UCSD-AML1 (cell line): ENCODE data around the gene SENP6.
"Not testable (repeated sequence)": the region's sequence is repeated elsewhere in the genome, so short reads cannot be mapped to it uniquely, and the experiment has no call there.

Experiments
- DNase-seq: peaks from one replicate; lab custom pipeline; 2025; ENCODE audit not compliant: unreplicated experiment; lab: John Stamatoyannopoulos, UW

The SENP6 gene

DNA sequence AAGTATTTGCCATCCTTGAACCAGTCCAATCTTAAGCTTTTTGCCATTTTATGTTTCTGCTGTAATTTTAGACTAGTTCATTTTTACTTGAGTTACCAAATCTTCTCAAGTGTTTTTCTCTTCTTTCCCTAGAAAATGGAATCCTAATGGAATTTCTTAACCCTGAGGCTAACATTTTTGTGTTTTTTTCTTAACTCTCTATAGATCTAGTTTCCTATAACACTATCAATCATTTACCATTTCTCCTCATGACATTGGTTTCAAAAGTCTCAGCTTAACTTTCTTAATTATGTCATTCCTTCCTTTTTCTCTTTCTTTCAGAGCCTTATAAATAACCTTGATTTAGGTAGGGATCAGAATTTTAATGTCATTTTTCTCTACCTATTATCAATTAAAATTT, 54.8 kb downstream of the SENP6 start:
- no peak for DNase-seq

DNA sequence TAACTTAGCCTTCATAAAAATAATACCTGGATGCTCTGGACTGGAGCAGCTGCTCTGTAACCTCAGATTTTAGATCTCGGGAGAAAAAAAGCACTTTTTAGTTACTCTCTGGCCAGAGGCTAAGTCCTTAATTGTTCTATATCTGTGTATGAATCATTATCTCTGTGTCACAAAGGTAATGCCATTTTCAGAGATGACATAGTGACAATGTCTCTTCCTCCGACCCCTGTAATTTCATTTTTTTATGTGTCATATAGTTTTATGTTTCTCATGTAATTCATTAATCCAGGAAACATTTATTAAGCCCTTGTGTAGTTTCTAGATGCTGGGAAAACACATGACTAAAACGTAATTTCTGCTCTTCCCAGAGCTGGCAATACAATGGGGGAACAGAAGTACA, 55.6 kb downstream of the SENP6 start:
- no peak for DNase-seq

DNA sequence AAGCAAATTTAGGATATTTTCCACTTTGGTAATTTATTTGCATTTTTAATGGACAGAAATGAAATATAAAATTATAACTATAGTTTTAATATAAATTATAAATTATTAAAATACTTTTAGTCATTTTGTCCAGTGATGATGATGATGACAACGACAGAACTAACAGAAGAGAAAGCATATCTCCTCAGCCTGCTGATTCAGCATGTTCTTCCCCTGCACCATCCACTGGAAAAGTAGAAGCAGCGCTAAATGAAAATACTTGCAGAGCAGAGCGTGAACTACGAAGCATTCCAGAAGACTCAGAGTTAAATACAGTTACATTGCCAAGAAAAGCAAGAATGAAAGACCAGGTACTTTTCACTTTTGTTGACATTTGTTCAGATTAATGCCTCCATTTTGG, 64.9 kb downstream of the SENP6 start:
- DNase-seq, result no peak

DNA sequence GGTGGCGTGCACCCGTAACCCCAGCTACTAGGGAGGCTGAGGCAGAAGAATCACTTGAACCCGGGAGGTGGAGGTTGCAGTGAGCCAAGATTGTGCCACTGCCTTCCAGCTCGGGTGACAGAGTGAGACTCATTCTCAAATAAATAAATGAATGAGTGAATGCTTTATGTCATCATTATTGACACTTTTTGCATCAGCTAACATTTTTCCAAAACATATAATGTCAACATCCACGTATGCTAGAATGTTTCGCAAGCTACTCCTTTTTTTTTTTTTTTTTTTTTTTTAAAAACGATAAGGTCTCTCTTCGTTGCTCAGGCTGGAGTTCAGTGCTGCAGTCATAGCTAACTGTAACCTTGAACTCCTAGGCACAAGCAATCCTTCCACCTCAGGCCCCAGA, 72.2 kb downstream of the SENP6 start:
- no peak for DNase-seq

DNA sequence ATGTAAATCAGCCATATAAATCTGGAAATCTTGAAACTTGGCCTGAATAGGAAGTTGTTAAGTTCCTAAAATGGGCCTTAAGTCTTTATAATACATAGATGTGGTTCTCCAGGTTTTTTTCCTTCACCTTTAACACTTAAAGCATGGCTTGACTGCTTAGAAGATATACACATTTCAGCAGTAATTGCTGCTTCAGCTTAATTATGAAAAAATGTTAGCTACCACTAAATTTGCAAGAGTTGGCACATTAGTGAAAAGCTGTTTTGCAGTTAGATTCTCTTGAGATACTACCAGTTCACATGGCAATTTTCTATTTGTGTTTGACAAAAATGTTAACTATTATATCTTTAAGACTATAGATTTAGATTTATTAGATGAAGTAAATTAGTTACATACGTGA, 74.7 kb downstream of the SENP6 start:
- no peak for DNase-seq

DNA sequence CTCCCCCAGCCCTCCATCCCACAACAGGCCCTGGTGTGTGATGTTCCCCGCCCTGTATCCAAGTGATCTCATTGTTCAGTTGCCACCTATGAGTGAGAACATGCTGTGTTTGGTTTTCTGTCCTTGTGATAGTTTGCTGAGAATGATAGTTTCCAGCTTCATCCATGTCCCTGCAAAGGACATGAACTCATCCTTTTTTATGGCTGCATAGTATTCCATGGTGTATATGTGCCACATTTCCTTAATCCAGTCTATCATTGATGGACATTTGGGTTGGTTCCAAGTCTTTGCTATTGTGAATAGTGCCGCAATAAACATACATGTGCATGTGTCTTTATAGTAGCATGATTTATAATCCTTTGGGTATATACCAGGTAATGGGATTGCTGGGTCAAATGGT, 80.9 kb downstream of the SENP6 start:
- not testable (repeated sequence) for DNase-seq

DNA sequence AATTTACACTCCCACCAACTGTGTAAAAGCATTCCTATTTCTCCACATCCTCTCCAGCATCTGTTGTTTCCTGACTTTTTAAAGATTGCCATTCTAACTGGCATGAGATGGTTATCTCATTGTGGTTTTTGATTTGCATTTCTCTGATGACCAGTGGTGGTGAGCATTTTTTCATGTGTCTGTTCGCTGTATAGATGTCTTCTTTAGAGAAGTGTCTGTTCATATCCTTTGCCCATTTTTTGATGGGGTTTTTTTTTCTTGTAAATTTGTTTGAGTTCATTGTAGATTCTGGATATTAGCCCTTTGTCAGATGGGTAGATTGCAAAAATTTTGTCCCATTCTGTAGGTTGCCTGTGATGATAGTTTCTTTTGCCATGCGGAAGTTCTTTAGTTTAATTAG, 81.3 kb downstream of the SENP6 start:
- not testable (repeated sequence) for DNase-seq

DNA sequence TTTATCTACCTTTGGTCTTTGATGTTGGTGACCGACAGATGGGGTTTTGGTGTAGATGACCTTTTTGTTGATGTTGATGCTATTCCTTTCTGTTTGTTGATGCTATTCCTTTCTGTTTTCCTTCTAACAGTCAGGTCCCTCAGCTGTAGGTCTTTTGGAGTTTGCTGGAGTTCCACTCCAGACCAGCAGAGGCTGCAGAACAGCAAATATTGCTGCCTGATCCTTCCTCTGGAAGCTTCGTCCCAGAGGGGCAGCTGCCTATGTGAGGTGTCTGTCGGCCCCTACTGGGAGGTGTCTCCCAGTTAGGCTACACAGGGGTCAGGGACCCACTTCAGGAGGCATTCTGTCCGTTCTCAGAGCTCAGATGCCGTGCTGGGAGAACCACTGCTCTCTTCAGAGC, 85.9 kb downstream of the SENP6 start:
- not testable (repeated sequence) for DNase-seq

DNA sequence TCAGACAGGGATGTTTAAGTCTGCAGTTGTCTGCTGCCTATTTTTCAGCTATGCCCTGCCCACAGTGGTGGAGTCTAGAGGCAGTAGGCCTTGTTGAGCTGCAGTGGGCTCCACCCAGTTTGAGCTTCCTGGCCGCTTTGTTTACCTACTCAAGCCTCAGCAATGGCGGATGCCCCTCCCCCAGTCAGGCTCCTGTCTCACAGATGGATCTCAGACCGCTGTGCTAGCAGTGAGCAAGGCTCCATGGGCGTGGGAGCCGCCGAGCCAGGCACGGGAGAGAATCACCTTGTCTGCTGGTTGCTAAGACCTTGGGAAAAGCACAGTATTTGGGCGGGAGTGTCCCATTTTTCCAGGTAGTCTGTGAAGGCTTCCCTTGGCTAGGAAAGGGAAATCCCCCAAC, 86.3 kb downstream of the SENP6 start:
- DNase-seq, result not testable (repeated sequence)

DNA sequence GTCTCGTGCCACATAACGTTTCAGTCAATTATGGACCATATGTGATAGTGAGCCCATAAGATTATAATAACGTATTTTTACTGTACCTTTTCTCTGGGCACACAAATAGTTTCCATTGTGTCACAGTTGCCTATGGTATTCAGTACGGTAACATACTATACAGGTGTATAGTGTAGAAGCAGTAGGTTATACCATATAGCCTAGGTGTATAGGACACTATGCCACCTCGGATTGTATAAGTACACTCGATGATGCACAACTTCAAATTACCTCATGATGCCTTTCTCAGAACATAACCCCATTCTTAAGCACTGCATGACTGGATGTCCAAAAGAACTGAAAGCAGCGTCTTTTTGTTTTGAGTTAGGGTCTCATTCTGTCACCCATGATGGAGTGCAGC, 87.9 kb downstream of the SENP6 start:
- no peak for DNase-seq

DNA sequence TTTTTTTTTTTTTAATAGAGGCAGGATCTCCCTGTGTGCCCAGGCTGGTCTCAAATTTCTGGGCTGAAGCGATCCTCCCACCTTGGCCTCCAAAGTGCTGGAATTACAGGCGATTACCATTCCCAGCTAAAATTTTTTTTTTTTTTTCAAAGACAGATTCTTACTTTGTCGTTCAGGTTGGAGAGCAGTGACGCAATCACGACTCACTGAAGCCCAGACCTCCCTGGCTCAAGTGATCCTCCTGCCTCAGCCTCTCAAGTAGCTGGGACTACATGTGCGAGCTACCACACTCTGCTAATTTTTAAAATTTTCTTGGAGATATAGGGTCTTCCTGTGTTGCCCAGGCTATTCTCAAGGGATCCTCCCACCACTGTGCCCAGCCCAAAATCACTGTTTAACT, 89.3 kb downstream of the SENP6 start:
- no peak for DNase-seq

DNA sequence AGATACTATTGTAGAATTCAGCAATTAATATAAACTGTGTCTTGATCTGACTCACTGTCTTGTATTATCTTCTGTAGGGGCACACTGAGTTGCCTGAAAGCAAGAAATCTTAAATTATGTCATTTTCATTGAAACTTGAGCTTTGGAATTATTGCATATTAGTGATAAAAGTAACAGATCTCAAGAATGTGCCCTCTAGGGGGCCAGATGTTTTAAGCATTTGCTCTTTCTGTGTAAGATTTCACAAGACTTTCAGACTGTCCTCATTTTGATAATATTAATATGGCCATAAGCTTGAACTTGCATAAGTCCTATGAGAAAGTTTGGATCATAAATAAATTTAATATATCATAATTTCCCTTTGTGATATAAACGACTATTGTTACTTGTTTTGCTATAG, 91.9 kb downstream of the SENP6 start:
- no peak for DNase-seq

DNA sequence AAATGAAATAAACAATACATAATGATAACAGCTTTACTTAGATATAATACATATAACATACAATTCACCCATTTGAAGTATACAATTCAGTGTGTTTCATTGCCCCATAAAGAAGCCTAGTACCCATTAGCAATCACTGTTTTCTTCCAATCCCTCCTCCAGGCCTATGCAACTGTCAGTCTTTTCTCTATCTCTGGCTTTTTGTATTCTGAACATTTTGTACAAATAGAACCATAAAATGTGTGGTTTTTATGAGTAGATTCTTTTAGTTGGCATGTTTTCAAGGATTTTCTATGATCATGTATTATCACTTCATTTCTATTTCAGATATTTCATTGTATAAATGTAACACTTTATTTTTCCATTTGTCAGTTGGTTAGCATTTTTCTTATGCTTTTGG, 92.7 kb downstream of the SENP6 start:
- no peak for DNase-seq

DNA sequence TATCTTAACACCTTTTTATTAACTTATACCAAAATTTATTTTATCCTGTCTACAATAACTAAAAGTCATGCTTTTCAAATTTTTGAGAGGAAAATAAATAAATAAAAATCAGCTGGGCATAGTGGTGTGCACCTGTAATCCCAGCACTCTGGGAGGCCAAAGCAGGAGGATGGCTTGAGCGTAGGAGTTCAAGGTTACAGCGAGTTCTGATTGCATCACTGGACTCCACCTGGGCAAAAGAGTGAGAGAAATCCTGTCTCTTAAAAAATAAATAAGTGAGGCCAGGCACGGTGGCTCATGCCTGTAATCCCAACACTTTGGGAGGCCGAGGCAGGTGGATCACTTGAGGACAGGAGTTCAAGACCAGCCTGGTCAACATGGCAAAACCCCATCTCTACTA, 106.7 kb downstream of the SENP6 start:
- DNase-seq, result not testable (repeated sequence)

DNA sequence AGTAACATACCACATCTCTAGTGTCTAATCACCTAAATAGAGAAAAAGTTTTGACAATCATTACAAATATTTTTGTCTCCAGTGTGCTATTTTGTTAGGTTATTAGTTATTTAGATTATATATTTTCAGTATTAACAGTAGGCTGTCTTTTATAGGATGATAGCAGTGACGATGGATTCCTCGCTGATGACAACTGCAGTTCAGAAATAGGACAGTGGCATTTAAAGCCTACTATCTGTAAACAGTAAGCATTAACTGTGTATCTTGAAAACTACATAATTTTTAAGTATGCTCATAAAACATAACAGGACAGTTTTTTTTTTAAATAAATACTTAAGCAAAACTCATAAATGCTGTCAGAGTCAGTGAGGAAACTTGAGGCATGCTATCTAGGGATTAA, 109.5 kb downstream of the SENP6 start:
- no peak for DNase-seq

DNA sequence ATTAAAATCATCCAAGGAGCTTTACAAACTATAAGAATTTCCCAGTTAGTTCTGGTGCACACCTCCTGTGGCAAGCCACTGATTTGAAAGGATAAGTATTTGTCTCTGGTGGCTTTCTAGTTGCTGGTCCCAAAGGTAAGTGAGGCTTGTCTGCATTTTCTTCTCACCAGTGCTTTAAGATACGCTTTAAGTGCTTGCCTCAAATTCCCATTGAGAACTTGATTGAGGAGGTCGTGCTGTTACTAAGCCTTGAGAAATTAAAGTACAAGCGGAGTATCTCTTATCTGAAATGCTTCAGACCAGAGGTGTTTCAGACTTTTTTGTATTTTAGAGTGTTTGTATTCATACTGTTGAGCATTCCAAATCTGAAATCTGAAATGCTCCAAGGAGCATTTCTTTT, 117.5 kb downstream of the SENP6 start:
- no peak for DNase-seq

DNA sequence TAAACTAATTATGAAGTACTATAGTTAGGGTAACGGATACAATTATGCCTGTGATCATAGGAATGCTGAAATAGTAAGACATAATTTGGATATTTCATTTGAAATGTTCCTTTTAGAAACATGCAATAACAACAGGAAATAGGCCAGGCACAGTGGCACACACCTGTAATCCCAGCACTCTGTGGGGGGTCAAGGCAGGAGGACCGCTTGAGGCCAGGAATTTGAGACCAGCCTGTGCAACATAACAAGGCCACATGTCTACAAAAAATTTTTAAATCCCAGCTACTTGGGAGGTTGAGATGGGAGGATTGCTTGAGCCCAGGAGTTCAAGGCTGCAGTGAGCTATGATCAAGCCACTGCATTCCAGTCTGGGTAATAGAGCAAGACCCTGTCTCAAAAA, 121.7 kb downstream of the SENP6 start:
- DNase-seq, result no peak

DNA sequence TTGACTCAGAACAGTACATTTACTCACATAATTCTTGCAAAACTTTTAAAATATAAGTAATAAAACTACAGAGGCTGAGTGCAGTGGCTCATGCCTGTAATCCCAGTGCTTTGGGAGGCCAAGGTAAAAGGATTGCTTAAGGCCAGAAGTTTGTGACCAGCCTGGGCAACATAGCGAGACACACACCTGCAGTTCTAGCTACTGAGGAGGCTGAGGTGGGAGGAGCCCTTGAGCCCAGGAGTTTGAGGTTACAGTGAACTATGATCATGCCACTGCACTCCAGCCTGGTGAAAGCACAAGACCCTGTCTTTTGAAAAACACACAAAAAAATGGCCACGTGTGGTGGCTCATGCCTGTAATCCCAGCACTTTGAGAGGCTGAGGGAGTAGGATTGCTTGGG, 125.5 kb downstream of the SENP6 start:
- DNase-seq, result no peak

DNA sequence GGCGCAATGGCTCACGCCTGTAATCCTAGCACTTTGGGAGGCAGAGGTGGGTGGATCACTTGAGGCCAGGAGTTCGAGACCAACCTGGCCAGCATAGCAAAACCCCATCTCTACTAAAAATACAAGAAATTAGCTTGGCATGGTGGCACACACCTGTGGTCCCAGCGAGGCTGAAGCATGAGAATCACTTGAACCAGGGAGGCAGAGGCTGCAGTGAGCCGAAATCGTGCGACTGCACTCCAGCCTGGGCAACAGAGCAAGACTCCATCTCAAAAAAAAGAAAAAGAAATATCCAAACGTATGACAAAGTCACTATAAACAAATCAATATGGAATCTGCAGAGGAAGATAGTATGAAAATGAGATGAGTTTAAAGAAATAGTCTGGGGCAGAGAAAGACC, 129.3 kb downstream of the SENP6 start:
- not testable (repeated sequence) for DNase-seq

DNA sequence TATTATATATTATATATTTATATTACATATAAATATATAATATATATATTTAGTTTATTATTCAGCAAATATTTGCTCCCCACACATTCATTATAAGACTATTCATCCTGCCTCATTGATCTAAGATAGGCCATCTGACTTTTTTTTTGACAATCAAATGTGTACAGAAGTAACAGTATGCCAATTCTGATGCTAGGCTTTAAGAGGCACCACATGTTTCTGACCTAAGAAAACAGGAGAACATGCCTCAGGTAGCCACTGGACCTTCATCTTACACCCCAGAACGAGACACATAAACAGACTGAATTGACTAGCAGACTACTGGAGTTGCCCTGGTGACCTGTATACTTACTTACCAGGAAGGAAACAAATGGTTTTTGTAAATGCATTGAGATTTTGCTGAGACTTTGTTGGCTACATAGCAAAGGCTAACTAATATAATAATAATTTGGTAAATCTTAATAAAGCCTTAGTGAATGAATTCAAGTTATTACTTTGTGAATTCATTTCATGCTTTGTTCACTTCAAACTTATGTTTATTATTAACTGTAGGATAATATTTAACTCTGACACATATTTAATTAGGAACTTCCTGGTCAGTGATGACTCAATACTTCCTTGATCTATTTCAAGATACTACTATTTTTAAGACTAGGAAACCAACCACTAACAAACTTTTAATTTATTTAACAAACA, 134.0 kb downstream of the SENP6 start:
- DNase-seq, result no peak

DNA sequence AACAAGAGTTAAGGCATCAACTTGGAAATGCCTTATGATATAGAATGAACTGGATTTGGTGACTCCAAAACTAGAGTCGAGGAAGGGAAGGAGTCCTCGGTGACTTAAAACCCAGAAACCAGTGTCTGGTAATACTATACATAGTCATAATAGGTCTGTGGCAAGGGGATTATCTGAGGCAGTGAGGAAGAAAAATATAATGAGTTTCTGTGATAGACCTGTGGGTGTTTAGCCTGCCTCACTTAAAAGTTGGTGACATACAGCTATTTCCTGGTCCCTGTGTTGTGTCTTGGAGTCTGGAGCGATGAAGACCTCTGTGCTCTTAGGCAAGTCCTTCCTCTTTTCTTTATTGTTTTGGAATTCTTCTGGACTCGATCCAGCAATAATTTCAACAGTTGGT, 142.3 kb downstream of the SENP6 start:
- DNase-seq, result no peak

DNA sequence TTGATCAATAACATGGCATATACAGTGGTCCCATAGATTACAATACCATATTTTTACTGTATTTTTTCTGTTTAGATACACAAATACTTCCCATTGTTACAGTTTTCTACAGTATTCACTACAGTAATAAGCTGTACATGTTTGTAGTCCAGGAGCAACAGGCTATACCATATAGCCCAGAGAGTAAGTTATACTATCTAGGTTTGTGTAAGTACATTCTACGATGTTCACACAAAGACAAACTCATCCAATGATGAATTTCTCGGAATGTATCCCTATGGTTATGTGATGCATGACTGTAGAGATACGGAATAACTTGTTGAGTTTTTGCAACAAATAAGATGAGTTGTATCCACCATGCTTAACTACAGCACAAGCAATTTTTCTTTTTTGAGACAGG, 143.7 kb downstream of the SENP6 start:
- DNase-seq, result no peak

DNA sequence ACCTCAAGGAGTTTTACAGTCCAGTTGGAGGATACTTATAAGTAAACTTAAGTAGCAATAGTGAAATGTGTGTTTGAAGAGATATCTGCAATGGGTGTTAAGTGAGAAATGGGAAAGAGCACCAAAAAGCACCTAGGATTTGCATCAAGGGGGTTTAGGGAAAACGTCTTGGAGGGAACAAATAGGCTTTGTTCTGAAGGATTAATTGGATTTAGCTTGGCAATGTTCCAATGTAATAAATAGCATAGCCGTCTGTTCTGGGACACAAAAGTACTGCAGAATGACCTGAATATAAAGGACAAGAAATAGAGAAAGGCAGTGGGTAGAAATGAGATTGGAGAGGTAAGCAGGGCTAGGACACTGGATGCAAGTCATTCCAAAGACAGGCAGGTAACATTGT, 144.5 kb downstream of the SENP6 start:
- no peak for DNase-seq
